Measurements from ENCODE around the gene CYP21A2.

- TF ChIP-seq CTCF (optimal IDR thresholded peaks at IDR 0.05 in 1 of 3, IDR thresholded peaks at IDR 0.05 in 1 of 3, conservative IDR thresholded peaks at IDR 0.05 in 1 of 3; ENCODE audit: extremely low read depth in 1 of 3, insufficient read depth in 2 of 3, low read length in 3 of 3) (no peak), EZH2 (IDR thresholded peaks at IDR 0.05; ENCODE audit: low read length) (no peak)
Measured at GRCh38 chr6:32081168-32081990, 43.2 kb downstream of the CYP21A2 start.
